IMR-90 (cell line): Measurements from ENCODE around the gene C2orf69. TPM values are rescaled to one million over a fixed set of nuclear protein-coding genes. Genes with fewer than 3 reads are reported as not detected.

ENCODE experiments used
- ATAC-seq: fragments of 200-7000 bp; cut with Tn5 transposase; 2 replicates; pipeline ENCODE4 v1.9.1; 2020; ENCODE audit warnings: low read depth, mild to moderate bottlenecking, moderate library complexity
- BruUV-seq: library from RNA; stranded (reverse); fragments of 400-500 nt; replicated peaks from 2 replicates; lab custom pipeline; 2021; lab: Mats Ljungman, UMichigan
- CTCF ChIA-PET: fragments of 300-600 bp; formaldehyde crosslinking; extraction: SDS; loops from one replicate; lab custom pipeline; 2021; ENCODE audit warnings: antibody characterized with exemption; lab: Yijun Ruan, JAX
- POLR2A ChIA-PET: fragments of 300-600 bp; sonication (Branson Sonifier 250); formaldehyde crosslinking; loops from one replicate; lab custom pipeline; 2022; ENCODE audit warnings: antibody characterized with exemption; ENCODE audit not compliant: unreplicated experiment; lab: Charles Lee
- DNase-seq: peaks from one replicate; pipeline ENCODE4 v3.0.0; 2013
- H2AFZ ChIP-seq: replicated peaks from 2 replicates; pipeline ENCODE3; 2013; ENCODE audit warnings: low read length, mild to moderate bottlenecking; ENCODE audit not compliant: poor library complexity
- H2AK5ac ChIP-seq: 2 replicates; pipeline ENCODE4 v1.6.1; 2013; ENCODE audit warnings: low read depth, low read length, inconsistent platforms
- H2AK9ac ChIP-seq: replicated peaks from 2 replicates; pipeline ENCODE3; 2013; ENCODE audit warnings: mild to moderate bottlenecking, low read depth, low read length, moderate library complexity; ENCODE audit not compliant: poor library complexity
- H2BK120ac ChIP-seq: 2 replicates; pipeline ENCODE4 v1.6.1; 2013; ENCODE audit warnings: low read depth, low read length, inconsistent platforms
- H2BK15ac ChIP-seq: 3 replicates; pipeline ENCODE4 v1.6.1; 2013; ENCODE audit warnings: low read depth, low read length, inconsistent platforms
- H2BK20ac ChIP-seq: 2 replicates; pipeline ENCODE4 v1.6.1; 2013; ENCODE audit warnings: low read depth, mild to moderate bottlenecking, inconsistent platforms, low read length, moderate library complexity
- H2BK5ac ChIP-seq: 2 replicates; pipeline ENCODE4 v1.6.1; 2013; ENCODE audit warnings: mild to moderate bottlenecking, low read depth, low read length, inconsistent platforms; ENCODE audit not compliant: poor library complexity, severe bottlenecking
- H3K14ac ChIP-seq: replicated peaks from 2 replicates; pipeline ENCODE4 v1.6.1; 2013; ENCODE audit warnings: low read depth, low read length, inconsistent platforms
- H3K18ac ChIP-seq: 2 replicates; pipeline ENCODE4 v1.6.1; 2013; ENCODE audit warnings: low read depth, low read length, control low read depth
- H3K23ac ChIP-seq: 2 replicates; pipeline ENCODE4 v1.6.1; 2013; ENCODE audit warnings: low read depth, low read length, inconsistent platforms
- H3K27ac ChIP-seq: 2 replicates; pipeline ENCODE4 v1.5.1; 2013; ENCODE audit warnings: mild to moderate bottlenecking, control low read depth, low read length; ENCODE audit not compliant: insufficient read depth
- H3K27me3 ChIP-seq: 2 replicates; pipeline ENCODE4 v1.6.1; 2013; ENCODE audit warnings: low read length; ENCODE audit not compliant: control insufficient read depth, insufficient read depth
- H3K36me3 ChIP-seq: 2 replicates; pipeline ENCODE4 v1.6.1; 2013; ENCODE audit warnings: low read length, mixed read lengths; ENCODE audit not compliant: control insufficient read depth, insufficient read depth
- H3K4ac ChIP-seq: 2 replicates; pipeline ENCODE4 v1.6.1; 2013; ENCODE audit warnings: low read depth, low read length, inconsistent platforms
- H3K4me1 ChIP-seq: 2 replicates; pipeline ENCODE4 v1.6.1; 2013; ENCODE audit warnings: low read length, mixed read lengths; ENCODE audit not compliant: control insufficient read depth, insufficient read depth
- H3K4me2 ChIP-seq: 2 replicates; pipeline ENCODE4 v1.6.1; 2013; ENCODE audit warnings: low read depth, mild to moderate bottlenecking, control low read depth, low read length, moderate library complexity
- H3K4me3 ChIP-seq: 2 replicates; pipeline ENCODE4 v1.5.1; 2013; ENCODE audit warnings: low read depth, mild to moderate bottlenecking, control low read depth, low read length, moderate library complexity; ENCODE audit not compliant: insufficient read depth
- H3K56ac ChIP-seq: 2 replicates; pipeline ENCODE4 v1.6.1; 2013; ENCODE audit warnings: low read length, inconsistent platforms; ENCODE audit not compliant: insufficient read depth; ENCODE audit errors: extremely low read depth
- H3K79me1 ChIP-seq, 2 experiments: 2 replicates each; pipeline ENCODE4 v1.6.1; 2013; ENCODE audit warnings: low read length in 2 of 2, inconsistent platforms in 1 of 2, low read depth in 1 of 2
- H3K9ac ChIP-seq: 2 replicates; pipeline ENCODE4 v1.6.1; 2013; ENCODE audit warnings: low read depth, low read length, control low read depth
- H3K9me1 ChIP-seq: 2 replicates; pipeline ENCODE4 v1.6.1; 2013; ENCODE audit warnings: low read length, inconsistent platforms; ENCODE audit not compliant: insufficient read depth
- H3K9me3 ChIP-seq: 2 replicates; pipeline ENCODE4 v1.6.1; 2013; ENCODE audit warnings: low read length; ENCODE audit not compliant: control insufficient read depth, insufficient read depth
- H4K20me1 ChIP-seq: 2 replicates; pipeline ENCODE4 v1.6.1; 2013; ENCODE audit warnings: low read length, inconsistent platforms; ENCODE audit not compliant: insufficient read depth
- H4K5ac ChIP-seq: 2 replicates; pipeline ENCODE4 v1.6.1; 2013; ENCODE audit warnings: mild to moderate bottlenecking, low read depth, low read length, control low read depth
- H4K8ac ChIP-seq, 2 experiments: 2 replicates each; pipeline ENCODE4 v1.6.1; 2013; ENCODE audit warnings: low read depth in 2 of 2, low read length in 2 of 2, control low read depth in 1 of 2, inconsistent platforms in 1 of 2
- H4K91ac ChIP-seq: 2 replicates; pipeline ENCODE4 v1.6.1; 2013; ENCODE audit warnings: low read depth, low read length, inconsistent platforms; ENCODE audit not compliant: insufficient read depth
- FOS ChIP-seq: fragments of 150-350 bp; IDR thresholded peaks from 2 replicates; pipeline ENCODE4 v1.6.1; 2016; ENCODE audit warnings: low read depth, low read length
- WGBS, 2 experiments: methylation state at CpG; one replicate each; pipeline versions ENCODE4 v1.1.5 to v1.1.7; 2013; ENCODE audit warnings: missing lambda C conversion rate in 2 of 2; ENCODE audit not compliant: insufficient read length in 1 of 2; ENCODE audit errors: extremely low coverage in 2 of 2; 5-methylcytosine and 5-hydroxymethylcytosine counted together
- dilution Hi-C: fragments of 300-500 bp; cut with HindIII; formaldehyde crosslinking; loops from one replicate; pipeline ENCODE4 v1.14.3; 2018; ENCODE audit warnings: low sequenced_read_pairs; ENCODE audit not compliant: unreplicated experiment
- in situ Hi-C: fragments of 300-500 bp; cut with MboI; formaldehyde crosslinking; loops from 3 replicates; pipeline ENCODE4 v1.14.3; 2019; ENCODE audit warnings: low sequenced_read_pairs, inconsistent platforms, mixed read lengths
- intact Hi-C: fragments of 100-400 bp; cut with micrococcal nuclease; formaldehyde crosslinking; loops from 2 replicates; pipeline ENCODE4 v1.10.0; 2022
- polyA plus RNA-seq, 3 experiments: library from polyadenylated mRNA; depleted of rRNA; stranded (reverse); fragments of >200 nt; gene quantifications; 2 replicates each; pipeline ENCODE4 v1.2.3, GENCODE V29; 2012; ENCODE audit warnings: low replicate concordance in 1 of 3
- total RNA-seq: library from RNA; depleted of rRNA; stranded (reverse); fragments of >200 nt; gene quantifications from 2 replicates; pipeline ENCODE4 v1.2.3, GENCODE V29; 2012
- TF ChIP-seq, protein P1 (sequence below): fragments of 150-350 bp; IDR thresholded peaks from 2 replicates; pipeline ENCODE4 v1.6.1; 2016; ENCODE audit warnings: low read depth, mild to moderate bottlenecking, low read length, moderate library complexity, borderline replicate concordance

C2orf69 gene
- total and polyA plus RNA-seq, 2 of the 4 experiments (the other 2 are of a cell fraction) = 3.1 to 4.7 TPM

DNA sequence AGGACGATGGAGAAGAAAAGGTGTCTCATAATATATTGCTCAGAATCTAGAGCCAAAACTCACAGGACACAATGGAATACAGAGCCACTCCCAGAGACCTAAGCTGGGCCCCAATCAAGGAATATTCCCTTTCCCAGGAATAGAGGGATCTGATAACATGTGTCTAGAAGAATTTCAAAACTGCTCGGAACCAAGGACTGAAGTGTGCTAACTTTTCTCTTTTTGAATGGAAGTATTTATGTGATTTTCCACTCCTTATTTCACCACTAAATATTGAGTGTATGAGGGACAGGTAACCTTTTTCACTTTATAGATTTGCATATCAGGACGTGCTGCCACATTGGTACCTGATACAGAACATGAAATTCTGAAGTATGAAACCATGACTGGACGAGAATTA is 9.2 kb upstream of the C2orf69 start:
- Histone ChIP-seq H3K23ac (no peak overlapping the region), H3K56ac (no peak overlapping the region), H3K36me3 (no peaks in the 10 kb centered on the region), H2BK5ac (no peak overlapping the region), H3K14ac (no peak overlapping the region), H4K5ac (no peak overlapping the region), H3K9me3 (peaks cover 2% of the 10 kb centered on the region; the same call in 1 of the 2 replicates), H2BK20ac (no peak overlapping the region), H2AFZ (no peak overlapping the region), H4K8ac (no peak overlapping the region), H3K4me3 (no peak overlapping the region), H2AK5ac (no peak overlapping the region), H2BK15ac (no peak overlapping the region), H3K9ac (no peak overlapping the region), H4K91ac (no peak overlapping the region), H2AK9ac (no peak overlapping the region), H3K4me2 (no peak overlapping the region), H3K9me1 (no peaks in the 10 kb centered on the region), H2BK120ac (no peak overlapping the region), H4K20me1 (no peaks in the 10 kb centered on the region), H3K4me1 (no peaks in the 10 kb centered on the region), H3K79me1 (no peaks in the 10 kb centered on the region), H3K27ac (no peak overlapping the region), H3K18ac (no peak overlapping the region), H3K27me3 (peaks cover 4% of the 10 kb centered on the region), H3K4ac (no peak overlapping the region)
- POLR2A ChIA-PET = no interaction called here
- WGBS, 2 experiments = no CpG with 5 or more reads among the region's 4 CpGs
- BruUV-seq = no TSS peak
- ATAC-seq = no peak
- TF ChIP-seq, protein P1, sequence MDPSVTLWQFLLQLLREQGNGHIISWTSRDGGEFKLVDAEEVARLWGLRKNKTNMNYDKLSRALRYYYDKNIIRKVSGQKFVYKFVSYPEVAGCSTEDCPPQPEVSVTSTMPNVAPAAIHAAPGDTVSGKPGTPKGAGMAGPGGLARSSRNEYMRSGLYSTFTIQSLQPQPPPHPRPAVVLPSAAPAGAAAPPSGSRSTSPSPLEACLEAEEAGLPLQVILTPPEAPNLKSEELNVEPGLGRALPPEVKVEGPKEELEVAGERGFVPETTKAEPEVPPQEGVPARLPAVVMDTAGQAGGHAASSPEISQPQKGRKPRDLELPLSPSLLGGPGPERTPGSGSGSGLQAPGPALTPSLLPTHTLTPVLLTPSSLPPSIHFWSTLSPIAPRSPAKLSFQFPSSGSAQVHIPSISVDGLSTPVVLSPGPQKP = no peak
- TF ChIP-seq FOS = no peak
- CTCF ChIA-PET = no interaction called here
- intact Hi-C loops (no loop called here), dilution Hi-C loops (no loop called here), in situ Hi-C loops (no loop called here)
- no peak for DNase-seq
